Medulla oblongata (tissue), 1 donor: ENCODE measurements around the gene TASP1.
"Not testable (repeated sequence)": the region's sequence is repeated elsewhere in the genome, so short reads cannot be mapped to it uniquely, and the experiment has no call there.

ENCODE experiments used
- DNase-seq: peaks from one replicate; pipeline ENCODE4 v3.0.0-alpha.2; 2015; ENCODE audit errors: extremely low spot score

The TASP1 gene

DNA sequence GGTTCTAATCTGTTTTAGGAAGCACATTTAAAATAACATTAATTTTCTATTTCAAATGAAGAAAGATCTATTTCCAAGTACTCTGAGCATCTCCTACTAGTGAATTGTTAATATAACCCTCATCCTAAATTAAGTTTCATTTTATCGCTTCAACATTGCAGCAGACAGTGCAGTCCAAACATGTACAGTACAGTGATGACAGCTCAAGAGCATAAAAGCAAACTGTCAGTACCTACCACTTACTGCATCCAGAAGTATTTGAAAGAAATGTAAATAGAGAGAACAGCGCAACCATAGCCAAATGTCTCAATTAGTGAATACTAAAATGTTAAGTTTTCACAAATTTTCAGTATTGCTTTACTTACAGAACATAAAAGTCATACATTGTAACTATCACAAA lies 238.3 kb downstream of the TASP1 start:
- no peak for DNase-seq

DNA sequence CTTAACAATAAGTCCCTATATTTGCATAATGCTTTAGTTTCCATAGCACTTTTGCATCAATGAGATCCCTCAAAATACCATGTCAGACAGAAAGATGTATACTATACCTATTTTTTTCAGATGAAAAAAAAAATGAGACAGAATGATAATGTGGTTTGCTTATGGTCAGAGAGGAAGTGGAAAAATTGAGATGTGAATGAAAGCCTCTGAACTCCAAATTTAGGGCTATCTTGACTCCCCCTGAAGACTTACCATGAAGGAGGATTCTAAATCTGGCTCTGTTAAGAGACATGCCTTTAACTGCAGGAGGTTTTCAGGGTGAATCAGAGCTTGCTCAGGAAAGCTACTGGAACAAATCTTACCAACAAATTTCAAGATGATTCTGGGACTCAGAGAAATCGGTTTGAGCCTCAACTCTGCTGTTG lies 241.4 kb downstream of the TASP1 start:
- DNase-seq: no peak

DNA sequence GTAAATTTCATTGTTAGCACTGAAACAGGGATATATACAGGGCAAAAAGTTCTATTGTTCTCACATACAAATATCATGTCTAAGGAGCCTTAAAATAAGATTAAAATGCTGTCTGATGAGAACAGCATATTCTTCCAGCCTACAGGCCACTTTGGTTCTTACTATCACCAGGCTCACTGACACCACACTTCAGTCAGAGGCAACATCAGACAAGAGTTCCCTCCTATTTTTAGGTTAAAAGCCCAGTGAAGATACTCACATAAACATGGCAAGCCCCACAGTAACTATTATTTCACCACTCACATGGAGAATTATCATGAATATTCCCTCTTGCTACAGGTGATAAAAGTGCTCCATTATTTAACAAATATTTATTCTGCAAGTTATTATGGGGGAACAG lies 241.9 kb downstream of the TASP1 start:
- DNase-seq: no peak

DNA sequence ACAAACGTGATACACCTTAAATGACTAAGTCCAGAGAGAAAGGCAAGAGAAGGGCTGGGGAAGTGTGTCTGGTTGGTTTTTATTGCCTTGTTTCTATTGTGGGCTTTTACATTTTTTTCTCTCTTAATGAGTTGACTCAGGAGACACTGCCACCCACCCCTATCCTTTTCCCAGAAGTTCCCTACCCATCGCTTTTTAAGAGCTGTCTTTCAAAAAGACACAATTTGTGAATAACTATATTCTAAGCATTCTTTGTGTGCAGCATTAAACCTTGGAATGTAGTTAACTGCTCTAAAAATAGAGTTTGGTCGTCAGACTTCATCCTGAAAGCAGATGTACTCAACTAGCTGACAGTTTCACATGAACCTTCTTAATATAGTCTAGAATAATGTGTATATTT lies 242.7 kb downstream of the TASP1 start:
- no peak for DNase-seq

DNA sequence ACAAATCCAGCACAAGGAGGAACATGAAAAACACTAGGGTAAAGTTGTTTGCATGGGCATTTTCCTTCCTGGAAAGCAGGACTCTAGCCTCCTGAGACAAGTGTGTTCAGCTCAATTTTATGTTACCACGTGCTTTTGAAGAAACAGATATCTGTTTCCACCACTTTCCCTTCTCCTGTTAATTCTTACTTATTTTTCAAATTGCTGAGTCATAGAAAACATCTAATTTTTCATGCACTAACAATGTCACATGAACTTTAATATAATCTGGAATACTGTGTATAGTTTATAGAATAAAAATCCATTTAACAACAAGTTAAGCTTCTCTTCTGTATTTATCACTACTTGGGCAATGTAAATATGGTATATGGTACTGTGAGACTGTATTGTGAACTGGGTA lies 243.5 kb downstream of the TASP1 start:
- DNase-seq: no peak

DNA sequence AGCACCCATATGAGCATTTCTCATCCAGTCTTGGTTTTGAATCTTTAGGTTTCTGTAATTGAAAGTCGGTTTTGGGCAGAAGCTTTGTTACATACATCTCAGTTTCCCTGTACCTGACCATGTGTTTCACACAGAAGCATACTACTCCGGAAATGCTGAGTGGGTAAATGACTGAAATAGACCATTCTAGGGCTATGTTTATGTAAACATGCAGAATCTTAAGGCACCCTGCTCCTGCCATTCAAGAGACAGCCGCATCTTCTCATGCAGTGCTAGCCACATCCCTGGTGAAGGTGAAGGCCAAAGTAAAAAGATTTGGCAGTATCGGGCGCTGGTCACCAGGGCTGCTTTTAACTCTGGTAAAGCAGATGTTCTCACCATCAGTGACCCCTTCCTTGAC lies 246.3 kb downstream of the TASP1 start:
- DNase-seq: no peak

DNA sequence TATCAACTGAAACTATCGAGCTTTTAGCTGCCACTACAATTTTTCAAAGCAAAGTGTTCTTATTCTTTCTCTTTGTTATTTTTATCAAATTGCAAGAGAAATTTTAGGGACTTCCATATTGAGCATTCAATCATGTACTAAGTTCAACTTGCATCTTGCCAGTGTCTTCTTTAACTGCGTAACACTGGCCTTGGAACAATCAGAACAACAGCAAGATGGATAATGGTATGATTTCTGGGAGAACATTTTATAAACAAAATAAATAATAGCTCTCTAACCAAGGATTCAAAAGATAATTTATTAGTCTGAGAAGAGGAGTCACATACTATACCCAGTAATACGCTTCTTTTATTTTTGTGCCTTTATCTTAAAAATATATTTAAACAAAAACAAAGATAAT lies 249.6 kb downstream of the TASP1 start:
- DNase-seq: no peak

DNA sequence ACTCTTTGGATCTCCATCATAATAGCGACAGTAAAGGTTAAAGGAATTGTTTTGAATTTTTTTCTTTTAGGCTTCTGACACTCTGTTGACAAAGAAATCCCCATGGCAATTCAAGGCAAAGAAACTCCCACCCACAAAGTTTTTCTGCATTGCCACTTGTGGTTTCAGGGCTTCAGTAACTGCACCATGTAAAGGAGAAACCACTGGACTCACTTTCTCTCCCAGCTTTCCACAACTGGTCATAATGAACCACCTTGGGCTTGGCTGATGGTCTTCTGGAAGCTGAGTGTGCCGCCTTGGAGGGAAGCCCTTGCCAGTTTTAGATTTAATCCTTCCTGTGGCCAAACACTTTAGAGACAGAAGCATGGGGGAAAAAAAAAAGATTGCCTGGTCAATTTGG lies 254.6 kb downstream of the TASP1 start:
- no peak for DNase-seq

DNA sequence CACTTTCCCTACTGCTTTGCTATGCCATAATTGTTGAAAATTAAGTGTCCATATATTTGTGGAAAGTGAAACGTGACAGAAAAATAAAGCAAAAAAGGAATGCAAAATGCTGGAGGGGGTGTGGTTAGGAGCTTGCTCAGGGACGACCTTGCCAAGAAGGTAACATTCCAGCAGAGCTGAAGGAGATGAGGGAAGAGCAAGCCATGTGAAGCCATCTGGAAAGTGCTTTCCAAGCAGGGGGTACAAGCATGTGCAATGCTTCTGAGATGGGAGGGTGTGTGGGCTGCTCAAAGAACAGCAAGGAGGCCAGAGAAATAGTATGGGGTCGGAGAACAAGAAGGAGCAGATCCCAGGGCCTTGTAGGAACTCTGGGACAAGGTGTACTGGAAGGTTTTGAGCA lies 255.9 kb downstream of the TASP1 start:
- DNase-seq: no peak

DNA sequence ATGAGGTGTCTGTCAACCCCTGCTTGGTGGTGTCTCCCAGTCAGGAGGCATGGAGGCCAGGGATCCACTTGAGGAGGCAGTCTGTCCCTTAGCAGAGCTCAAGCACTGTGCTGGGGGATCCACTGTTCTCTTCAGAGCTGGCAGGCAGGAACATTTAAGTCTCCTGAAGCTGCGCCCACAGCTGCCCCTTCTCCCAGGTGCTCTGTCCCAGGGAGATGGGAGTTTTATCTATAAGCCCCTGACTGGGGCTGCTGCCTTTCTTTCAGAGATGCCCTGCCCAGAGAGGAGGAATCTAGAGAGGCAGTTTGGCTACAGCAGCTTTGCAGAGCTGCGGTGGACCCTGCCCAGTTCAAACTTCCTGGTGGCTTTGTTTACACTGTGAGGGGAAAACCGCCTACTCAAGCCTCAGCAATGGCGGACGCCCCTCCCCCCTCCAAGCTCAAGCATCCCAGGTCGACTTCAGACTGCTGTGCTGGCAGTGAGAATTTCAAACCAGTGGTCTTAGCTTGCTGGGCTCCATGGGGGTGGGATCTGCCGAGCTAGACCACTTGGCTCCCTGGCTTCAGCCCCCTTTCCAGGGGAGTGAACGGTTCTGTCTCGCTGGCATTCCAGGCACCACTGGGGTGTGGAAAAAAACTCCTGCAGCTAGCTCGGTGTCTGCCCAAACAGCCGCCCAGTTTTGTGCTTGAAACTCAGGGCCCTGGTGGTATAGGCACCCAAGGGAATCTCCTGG lies 258.1 kb downstream of the TASP1 start:
- DNase-seq: not testable (repeated sequence)

DNA sequence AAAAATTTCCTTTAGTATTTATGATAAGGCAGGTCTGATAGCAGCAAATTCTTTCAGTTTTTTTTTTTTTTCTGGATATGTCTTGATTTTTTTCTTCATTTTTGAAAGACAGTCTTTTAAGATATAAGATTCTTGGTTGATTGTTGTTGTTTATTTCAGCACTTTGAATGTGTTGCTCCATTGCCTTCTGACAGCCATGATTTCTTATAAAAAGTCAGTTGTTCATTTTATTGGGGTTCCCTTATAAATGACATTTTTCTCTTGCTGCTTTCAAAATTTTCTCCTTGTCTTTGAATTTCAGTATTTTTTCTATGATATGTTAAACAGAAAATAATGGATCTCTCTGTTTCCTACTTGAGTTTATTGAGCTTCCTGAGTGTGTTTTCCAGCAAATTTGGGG lies 265.3 kb downstream of the TASP1 start:
- no peak for DNase-seq

DNA sequence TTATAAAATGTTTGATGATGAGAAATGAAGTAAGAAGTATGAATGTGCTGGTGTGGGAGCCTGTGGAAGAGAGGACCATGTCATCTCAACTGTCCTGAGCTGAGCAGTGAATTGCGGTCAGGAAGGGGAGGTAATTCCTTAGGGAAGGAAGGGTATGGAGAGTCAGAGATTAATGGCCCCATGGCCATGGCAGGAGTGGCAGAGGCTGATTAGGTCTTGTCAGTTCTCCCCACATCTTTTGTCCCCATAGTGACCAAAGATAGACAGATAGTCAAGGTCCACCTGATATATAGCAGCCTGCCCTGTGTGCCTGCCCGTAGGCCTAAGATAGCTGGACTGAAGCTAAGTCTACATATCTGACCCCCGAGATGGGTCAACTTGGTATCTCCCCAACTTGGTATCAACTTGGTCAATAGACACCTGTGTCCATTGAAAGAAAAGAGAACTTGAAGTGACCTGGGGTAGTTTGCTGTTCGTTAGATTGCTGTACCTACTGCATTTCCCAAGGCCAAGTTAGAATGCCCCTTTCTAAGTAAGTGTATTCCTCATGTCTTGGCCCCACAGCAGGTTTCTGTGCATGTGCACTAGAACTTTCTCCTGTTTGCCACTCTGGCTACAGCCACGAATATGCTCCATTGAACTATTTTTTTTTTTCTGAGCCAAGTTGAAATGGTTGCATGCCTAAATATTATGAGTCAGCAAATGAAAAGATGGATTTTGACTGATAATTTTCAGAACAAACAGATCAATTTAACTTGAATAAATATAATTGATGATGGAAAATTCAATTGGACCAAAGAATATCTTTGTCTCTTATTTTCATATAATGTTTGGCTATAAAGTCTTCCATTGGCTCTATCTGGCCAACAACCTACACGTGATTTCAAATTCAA lies 274.2 kb downstream of the TASP1 start:
- DNase-seq: no peak

DNA sequence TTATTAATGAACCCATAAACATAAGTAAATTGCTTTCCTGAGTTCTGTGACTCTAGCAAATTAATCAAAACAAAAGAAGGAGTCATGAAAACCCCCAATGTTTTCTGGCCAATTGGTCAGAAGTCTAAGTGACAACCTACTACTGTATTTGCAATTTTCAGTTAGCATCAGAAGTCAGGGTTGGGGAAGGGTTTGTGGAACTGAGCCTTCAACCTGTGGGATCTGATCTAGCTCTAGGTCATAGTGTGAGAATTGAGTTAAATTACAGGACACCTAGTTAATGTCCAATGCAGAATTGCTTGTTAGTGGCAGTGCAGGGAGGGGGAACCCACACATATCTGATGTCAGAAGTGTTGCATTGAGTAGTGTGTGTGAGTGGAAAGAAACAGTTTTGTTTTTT lies 275.3 kb downstream of the TASP1 start:
- DNase-seq: no peak

DNA sequence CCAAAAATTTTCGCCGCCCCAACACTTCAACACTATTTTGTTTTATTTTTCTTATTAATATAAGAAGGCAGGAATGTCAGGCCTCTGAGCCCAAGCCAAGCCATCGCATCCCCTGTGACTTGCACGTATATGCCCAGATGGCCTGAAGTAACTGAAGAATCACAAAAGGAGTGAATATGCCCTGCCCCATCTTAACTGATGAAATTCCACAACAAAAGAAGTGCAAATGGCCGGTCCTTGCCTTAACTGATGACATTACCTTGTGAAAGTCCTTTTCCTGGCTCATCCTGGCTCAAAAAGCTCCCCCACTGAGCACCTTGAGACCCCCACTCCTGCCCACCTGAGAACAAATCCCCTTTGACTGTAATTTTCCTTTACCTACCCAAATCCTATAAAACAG lies 276.6 kb downstream of the TASP1 start:
- not testable (repeated sequence) for DNase-seq

DNA sequence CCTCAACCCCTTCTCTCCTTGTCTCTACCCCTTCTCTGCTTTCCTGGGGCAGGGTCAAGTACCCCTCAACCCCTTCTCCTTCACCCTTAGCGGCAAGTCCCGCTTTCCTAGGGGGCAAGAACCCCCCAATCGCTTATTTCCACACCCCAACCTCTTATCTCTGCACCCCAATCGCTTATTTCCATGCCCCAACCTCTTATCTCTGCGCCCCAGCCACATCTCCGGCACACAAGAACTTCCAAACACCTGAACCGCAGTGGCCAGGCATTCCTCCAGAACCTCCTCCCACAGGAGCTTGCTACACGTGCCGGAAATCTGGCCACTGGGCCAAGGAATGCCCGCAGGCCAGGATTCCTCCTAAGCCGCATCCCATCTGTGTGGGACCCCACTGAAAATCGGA lies 279.8 kb downstream of the TASP1 start:
- DNase-seq: not testable (repeated sequence)

DNA sequence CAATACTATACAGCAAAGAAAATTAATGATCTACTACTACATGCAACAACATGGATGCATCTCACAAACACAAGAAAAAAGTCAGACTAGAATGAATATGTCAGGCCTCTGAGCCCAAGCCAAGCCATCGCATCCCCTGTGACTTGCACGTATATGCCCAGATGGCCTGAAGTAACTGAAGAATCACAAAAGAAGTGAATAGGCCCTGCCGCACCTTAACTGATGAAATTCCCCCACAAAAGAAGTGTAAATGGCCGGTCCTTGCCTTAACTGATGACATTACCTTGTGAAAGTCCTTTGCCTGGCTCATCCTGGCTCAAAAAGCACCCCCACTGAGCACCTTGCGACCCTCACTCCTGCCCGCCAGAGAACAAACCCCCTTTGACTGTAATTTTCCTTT lies 280.9 kb downstream of the TASP1 start:
- not testable (repeated sequence) for DNase-seq

DNA sequence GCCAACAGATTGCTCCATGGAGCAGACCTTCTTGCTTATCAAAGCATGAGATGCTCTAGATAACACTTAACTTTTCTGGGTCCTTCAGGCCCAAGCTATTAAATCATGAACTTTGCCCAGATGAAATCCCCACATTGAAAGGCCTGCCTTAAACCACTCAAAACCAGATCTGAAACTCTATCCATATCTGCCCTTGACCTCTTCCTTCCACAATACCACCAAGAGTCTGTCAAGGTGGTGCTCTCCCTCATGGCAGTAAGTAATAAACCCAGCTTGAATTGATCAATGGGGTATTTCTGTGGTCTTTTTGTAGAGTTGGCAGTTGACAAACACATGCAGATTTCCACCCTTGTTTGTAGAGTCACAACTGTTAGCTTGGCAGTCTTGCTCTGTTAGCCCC lies 282.1 kb downstream of the TASP1 start:
- DNase-seq: no peak

DNA sequence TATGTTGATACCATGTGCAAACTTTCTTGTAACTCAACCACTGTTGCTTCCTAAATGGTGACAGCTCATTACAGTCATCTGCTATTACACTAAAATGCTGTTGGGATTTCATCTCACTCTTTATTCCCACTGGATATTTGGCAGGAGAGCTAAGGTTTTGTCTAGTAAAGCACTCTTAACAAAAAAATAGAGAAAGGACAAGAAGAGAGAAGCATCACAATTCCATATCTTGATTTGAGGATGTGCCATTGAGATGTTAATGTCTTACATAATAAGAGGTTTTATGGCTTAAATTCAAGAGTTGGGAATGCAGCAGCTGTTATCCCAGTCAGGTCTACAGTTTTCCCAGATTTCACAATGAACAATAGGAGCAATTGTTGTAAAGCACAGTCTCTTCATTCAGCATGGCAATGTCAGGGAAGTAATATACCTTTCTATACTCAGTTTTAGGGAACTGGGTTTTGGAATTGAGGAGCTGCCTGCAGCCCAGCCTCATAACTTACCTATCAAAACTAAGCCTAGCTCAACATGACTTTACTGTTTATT lies 282.7 kb downstream of the TASP1 start:
- no peak for DNase-seq

DNA sequence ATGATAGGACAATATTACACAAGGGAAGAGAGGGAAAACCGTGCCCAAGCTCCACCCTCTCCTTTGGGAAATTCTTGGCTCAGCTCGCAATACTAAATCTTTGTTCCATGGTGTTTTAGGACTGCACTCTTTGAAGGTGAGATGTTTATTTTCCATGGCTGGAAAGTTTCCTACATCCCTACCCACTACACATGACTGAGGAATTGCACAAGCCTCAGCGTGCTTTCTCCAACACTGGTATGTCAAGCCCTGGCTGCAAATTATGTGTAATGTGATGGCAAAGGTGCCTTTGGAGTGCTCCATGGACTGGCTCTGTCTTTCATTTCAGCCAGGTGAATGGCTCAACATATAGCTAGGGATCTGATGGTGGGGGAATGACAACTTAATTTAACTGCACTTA lies 283.3 kb downstream of the TASP1 start:
- DNase-seq: no peak

DNA sequence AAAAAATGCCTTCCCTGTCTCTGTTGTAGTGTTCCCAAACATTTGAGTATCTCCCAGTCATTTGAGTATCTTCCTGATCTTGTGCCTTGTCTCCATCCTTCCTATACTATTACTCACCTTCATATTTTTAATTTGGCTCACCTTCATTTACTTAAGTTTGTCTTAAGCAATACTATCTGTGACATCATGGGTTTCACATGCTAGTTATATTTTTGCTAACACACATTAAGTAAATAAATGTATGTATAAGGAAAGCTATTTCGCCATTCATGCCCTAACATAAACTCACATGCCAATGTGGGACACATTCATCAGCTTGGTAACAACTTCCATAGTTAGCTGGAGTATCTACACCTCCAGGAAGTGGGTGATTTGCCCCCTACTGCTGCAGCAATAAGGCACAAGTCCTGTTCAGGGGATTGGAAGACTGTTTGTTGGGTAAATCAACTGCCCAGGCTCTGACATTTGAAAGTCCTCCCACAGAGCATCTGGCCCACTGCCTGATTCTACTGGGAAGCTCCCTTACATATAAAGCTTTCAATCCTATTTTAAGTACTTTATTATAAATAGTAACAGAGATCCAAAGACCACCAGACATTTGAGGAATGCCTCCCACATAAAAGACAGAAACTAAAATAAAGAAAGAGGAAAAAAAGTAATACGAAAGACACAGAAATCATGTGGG lies 285.3 kb downstream of the TASP1 start:
- DNase-seq: no peak

DNA sequence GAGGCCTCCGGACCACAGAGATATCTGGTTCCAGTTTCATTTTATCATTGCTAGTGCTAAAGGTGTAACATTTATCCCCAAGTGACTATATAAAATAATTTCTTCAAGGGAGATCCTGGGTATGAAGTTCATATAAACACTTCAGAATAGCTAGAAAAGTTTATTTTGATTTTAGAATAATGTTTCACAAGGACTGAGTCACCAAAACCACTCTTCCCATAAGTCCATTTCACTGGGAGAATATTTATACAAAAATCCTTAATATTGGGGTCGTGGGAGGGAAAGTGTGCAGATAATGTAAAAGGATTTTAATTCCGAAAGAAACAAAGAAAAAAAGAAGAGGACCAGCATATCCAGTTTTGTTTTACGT lies 289.5 kb downstream of the TASP1 start:
- DNase-seq: no peak
